Left hindlimb (tissue), 1 donor: ENCODE measurements around the gene LAMB4.

Source experiments
- DNase-seq: peaks from one replicate; pipeline ENCODE4 v3.0.0-alpha.2; 2018

Gene LAMB4

GRCh38 chr7:107989618-107990373 is 140.4 kb downstream of the LAMB4 start:
- DNase-seq: no peak

- peak; percentile 68 for DNase-seq
These were observed 147.2 kb downstream of the LAMB4 start for GRCh38 chr7:107982918-107983389.

GRCh38 chr7:107982042-107982840 is 147.9 kb downstream of the LAMB4 start:
- no peak for DNase-seq

GRCh38 chr7:107981466-107981865 is 148.7 kb downstream of the LAMB4 start:
- no peak for DNase-seq

- no peak for DNase-seq
These were observed 149.4 kb downstream of the LAMB4 start for GRCh38 chr7:107980671-107981190.

- no peak for DNase-seq
These were observed 150.0 kb downstream of the LAMB4 start for GRCh38 chr7:107980171-107980570.

- no peak for DNase-seq
These were observed 151.2 kb downstream of the LAMB4 start for GRCh38 chr7:107978815-107979408.

GRCh38 chr7:107977048-107977447 is 153.1 kb downstream of the LAMB4 start:
- DNase-seq: no peak

- no peak for DNase-seq
These were observed 153.5 kb downstream of the LAMB4 start for GRCh38 chr7:107976620-107977019.

- DNase-seq: no peak
These were observed 154.7 kb downstream of the LAMB4 start for GRCh38 chr7:107975394-107976013.

- DNase-seq: no peak
These were observed 156.3 kb downstream of the LAMB4 start for GRCh38 chr7:107973861-107974260.
